A549 treated with CpdA at 1 μM for 4 hours (cell line): ENCODE results near the gene LGALSL. TPM values are rescaled to one million over a fixed set of nuclear protein-coding genes. Genes with fewer than 3 reads are reported as not detected.

Source experiments
- total RNA-seq: library from RNA; stranded (reverse); fragments of 200-300 nt; extraction: Qiagen RNA extraction; gene quantifications from 5 replicates; pipeline ENCODE4 v1.2.3, GENCODE V29; 2022; ENCODE audit warnings: low read depth

Gene LGALSL
- 9.0 to 12.0 TPM (median 11.2 TPM) in 5 replicates for total RNA-seq

GRCh38 chr2:64453770-64454385 lies at the start of gene LGALSL:
Gene LGALSL (plus strand): TSS chr2:64454162. CDS start chr2:64454546, 384 bp downstream.

Other genes with a start within 250 kb of the LGALSL start
- 24.0 to 27.4 TPM (median 24.7 TPM) in 5 replicates for gene AFTPH, start 70.2 kb downstream of the LGALSL start, total RNA-seq
- gene SERTAD2, start 199.8 kb downstream of the LGALSL start, total RNA-seq = 12.0 to 15.7 TPM (median 14.9 TPM) in 5 replicates